Measurements from ENCODE around the gene TRPT1. TPM values are rescaled to one million over a fixed set of nuclear protein-coding genes. Genes with fewer than 3 reads are reported as not detected.

Gene TRPT1
- total RNA-seq, 2 donors from 2014 or later = 56.3 to 75.2 TPM

GRCh38 chr11:64220271-64220670, 5.7 kb downstream of the TRPT1 start:
- H3K27ac ChIP-seq = no peak overlapping the region
- H3K4me1 ChIP-seq = peaks cover 36% of the 10 kb centered on the region
- H3K4me3 ChIP-seq = no peak overlapping the region
- no peaks in the 10 kb centered on the region for H3K9me3 ChIP-seq
- no peak for ATAC-seq
- intact Hi-C loops (cut with DNase I) = no loop called here
- H3K36me3 ChIP-seq (replicated peaks in 1 of 2; ENCODE audit: insufficient read depth in 1 of 2, low read depth in 2 of 2) = no peaks in the 10 kb centered on the region
- H3K27me3 ChIP-seq = no peaks in the 10 kb centered on the region
- TF ChIP-seq, protein P1, sequence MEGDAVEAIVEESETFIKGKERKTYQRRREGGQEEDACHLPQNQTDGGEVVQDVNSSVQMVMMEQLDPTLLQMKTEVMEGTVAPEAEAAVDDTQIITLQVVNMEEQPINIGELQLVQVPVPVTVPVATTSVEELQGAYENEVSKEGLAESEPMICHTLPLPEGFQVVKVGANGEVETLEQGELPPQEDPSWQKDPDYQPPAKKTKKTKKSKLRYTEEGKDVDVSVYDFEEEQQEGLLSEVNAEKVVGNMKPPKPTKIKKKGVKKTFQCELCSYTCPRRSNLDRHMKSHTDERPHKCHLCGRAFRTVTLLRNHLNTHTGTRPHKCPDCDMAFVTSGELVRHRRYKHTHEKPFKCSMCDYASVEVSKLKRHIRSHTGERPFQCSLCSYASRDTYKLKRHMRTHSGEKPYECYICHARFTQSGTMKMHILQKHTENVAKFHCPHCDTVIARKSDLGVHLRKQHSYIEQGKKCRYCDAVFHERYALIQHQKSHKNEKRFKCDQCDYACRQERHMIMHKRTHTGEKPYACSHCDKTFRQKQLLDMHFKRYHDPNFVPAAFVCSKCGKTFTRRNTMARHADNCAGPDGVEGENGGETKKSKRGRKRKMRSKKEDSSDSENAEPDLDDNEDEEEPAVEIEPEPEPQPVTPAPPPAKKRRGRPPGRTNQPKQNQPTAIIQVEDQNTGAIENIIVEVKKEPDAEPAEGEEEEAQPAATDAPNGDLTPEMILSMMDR (IDR thresholded peaks at IDR 0.05) = no peak
- TF ChIP-seq POLR2A (IDR thresholded peaks at IDR 0.05) = no peak
- DNase-seq = no peak
- WGBS, 2 donors = 89% methylated on average over 17 of the region's 17 CpGs; no CpG with 5 or more reads in 1 of the 2 donors

- Histone ChIP-seq H3K9me3 (no peaks in the 10 kb centered on the region), H3K27me3 (no peaks in the 10 kb centered on the region), H3K4me3 (no peak overlapping the region), H3K27ac (no peak overlapping the region), H3K4me1 (peaks cover 31% of the 10 kb centered on the region), H3K36me3 (replicated peaks in 1 of 2; ENCODE audit: insufficient read depth in 1 of 2, low read depth in 2 of 2) (no peaks in the 10 kb centered on the region)
- no peak for TF ChIP-seq POLR2A (IDR thresholded peaks at IDR 0.05)
- TF ChIP-seq, protein P1 (IDR thresholded peaks at IDR 0.05) = no peak
- 80 to 86% methylated on average over 2 to 10 of the region's 10 CpGs for WGBS, 2 donors
- intact Hi-C loops (cut with DNase I) = no loop called here
- no peak for DNase-seq
- no peak for ATAC-seq
Measured at GRCh38 chr11:64219755-64220154, 6.2 kb downstream of the TRPT1 start.

DNA sequence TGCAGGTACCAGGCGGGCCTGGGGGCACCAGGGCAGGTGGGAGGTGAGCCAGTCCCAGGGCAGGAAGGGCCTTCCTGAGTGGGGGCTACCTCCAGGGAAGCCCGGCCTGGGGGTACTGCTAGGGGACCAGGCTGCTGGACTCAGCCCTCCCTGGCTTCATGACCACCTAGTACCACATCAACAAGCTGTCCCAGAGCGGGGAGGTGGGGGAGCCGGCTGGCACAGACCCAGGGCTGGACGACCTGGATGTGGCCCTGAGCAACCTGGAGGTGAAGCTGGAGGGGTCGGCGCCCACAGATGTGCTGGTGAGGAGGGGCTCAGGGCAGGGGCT, 6.7 kb downstream of the TRPT1 start:
- intact Hi-C loops (cut with DNase I) = no loop called here
- Histone ChIP-seq H3K36me3 (replicated peaks in 1 of 2; ENCODE audit: insufficient read depth in 1 of 2, low read depth in 2 of 2) (no peaks in the 10 kb centered on the region), H3K27me3 (no peaks in the 10 kb centered on the region), H3K4me3 (no peak overlapping the region), H3K9me3 (no peaks in the 10 kb centered on the region), H3K4me1 (peaks cover 28% of the 10 kb centered on the region), H3K27ac (peak overlapping the region in 3 of 4 donors; percentile 42 to 61 (median 55))
- no peak for TF ChIP-seq POLR2A (IDR thresholded peaks at IDR 0.05)
- TF ChIP-seq, protein P1 (IDR thresholded peaks at IDR 0.05) = no peak
- DNase-seq (no peak), ATAC-seq (no peak)
- 44 to 93% methylated on average over 3 to 5 of the region's 7 CpGs for WGBS, 2 donors

DNA sequence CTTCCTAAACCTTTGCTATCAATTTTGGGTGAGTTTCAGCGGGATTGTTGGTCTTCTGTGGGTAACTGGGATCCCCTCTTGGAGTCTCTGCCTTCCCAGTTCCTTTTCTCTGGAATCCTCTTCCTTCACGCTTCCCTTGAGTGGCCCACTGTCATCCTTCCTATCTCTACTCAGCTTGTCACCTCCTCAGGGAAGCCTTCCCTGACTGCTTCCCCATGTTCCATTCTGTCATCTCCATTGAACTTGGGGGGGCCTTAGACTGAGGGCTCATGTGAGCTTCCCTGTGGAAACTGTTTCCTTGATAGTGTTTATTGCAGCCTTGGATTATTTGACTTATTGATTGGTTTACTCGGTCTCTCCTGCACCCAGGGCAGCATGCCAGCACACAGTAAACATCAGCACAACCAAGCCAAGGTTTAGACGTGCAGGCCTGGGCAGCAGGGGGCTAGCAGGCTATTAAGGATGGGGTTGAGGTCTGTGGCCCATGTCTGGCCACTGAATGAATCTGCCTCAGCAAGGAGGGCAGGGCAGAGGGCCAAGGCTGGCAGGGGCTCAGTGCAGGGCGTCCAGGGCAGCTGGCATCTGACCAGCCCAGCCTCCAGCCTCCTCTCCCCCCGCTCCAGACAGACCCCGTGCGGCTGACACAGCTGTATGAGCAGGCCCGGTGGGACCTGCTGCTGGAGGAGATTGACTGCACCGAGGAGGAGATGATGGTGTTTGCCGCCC, 7.2 kb downstream of the TRPT1 start:
- H3K4me1 ChIP-seq = peaks cover 28% of the 10 kb centered on the region
- no peaks in the 10 kb centered on the region for H3K9me3 ChIP-seq
- peak; percentile 81 for ATAC-seq
- no peaks in the 10 kb centered on the region for H3K27me3 ChIP-seq
- peak; percentile 81 to 92 (median 88) for DNase-seq
- H3K4me3 ChIP-seq = no peak overlapping the region
- no peaks in the 10 kb centered on the region for H3K36me3 ChIP-seq (replicated peaks in 1 of 2; ENCODE audit: insufficient read depth in 1 of 2, low read depth in 2 of 2)
- 31 to 33% methylated on average over 9 to 11 of the region's 11 CpGs for WGBS, 2 donors
- intact Hi-C loops (cut with DNase I) = no loop called here
- H3K27ac ChIP-seq = peak overlapping the region in 3 of 4 donors; percentile 42 to 61 (median 55)
- TF ChIP-seq, protein P1 (IDR thresholded peaks at IDR 0.05) = no peak
- no peak for TF ChIP-seq POLR2A (IDR thresholded peaks at IDR 0.05)

- Histone ChIP-seq H3K27me3 (no peaks in the 10 kb centered on the region), H3K4me1 (peaks cover 16% of the 10 kb centered on the region), H3K36me3 (replicated peaks in 1 of 2; ENCODE audit: insufficient read depth in 1 of 2, low read depth in 2 of 2) (no peaks in the 10 kb centered on the region), H3K4me3 (no peak overlapping the region), H3K27ac (no peak overlapping the region), H3K9me3 (no peaks in the 10 kb centered on the region)
- intact Hi-C loops (cut with DNase I) = no loop called here
- no peak for TF ChIP-seq POLR2A (IDR thresholded peaks at IDR 0.05)
- ATAC-seq = no peak
- DNase-seq = no peak
- WGBS, 2 donors = 92 to 94% methylated on average over 6 of the region's 6 CpGs
Measured at GRCh38 chr11:64216879-64217278, 9.1 kb downstream of the TRPT1 start.
